Parathyroid adenoma (tissue), 2 donors: Measurements from ENCODE around the gene CARTPT.

Experiments used
- H2AFZ ChIP-seq: fragments of 300-600 bp; sonication (generic); one replicate; pipeline ENCODE4 v1.7.0; 2017; ENCODE audit warnings: antibody characterized with exemption, mild to moderate bottlenecking
- H3K27ac ChIP-seq: fragments of 300-600 bp; sonication (generic); one replicate; pipeline ENCODE4 v1.7.0; 2017
- H3K27me3 ChIP-seq: fragments of 300-600 bp; sonication (generic); one replicate; pipeline ENCODE4 v1.7.0; 2017; ENCODE audit warnings: low read length; ENCODE audit not compliant: control insufficient read depth, insufficient read depth
- H3K36me3 ChIP-seq: fragments of 300-600 bp; sonication (generic); one replicate; pipeline ENCODE4 v1.7.0; 2017; ENCODE audit warnings: low read length; ENCODE audit not compliant: control insufficient read depth, insufficient read depth
- H3K4me1 ChIP-seq: fragments of 300-600 bp; sonication (generic); one replicate; pipeline ENCODE4 v1.7.0; 2017; ENCODE audit warnings: control low read depth
- H3K4me2 ChIP-seq: fragments of 300-600 bp; sonication (generic); one replicate; pipeline ENCODE4 v1.7.0; 2017; ENCODE audit warnings: low read length
- H3K4me3 ChIP-seq: fragments of 300-600 bp; sonication (generic); one replicate; pipeline ENCODE4 v1.7.0; 2017; ENCODE audit warnings: low read depth, low read length
- H3K79me2 ChIP-seq: fragments of 300-600 bp; sonication (generic); one replicate; pipeline ENCODE4 v1.7.0; 2017; ENCODE audit warnings: control low read depth
- H3K9ac ChIP-seq: fragments of 300-600 bp; sonication (generic); one replicate; pipeline ENCODE4 v1.7.0; 2017; ENCODE audit warnings: mild to moderate bottlenecking
- H3K9me3 ChIP-seq: fragments of 300-600 bp; sonication (generic); one replicate; pipeline ENCODE4 v1.7.0; 2017; ENCODE audit warnings: low read length; ENCODE audit not compliant: control insufficient read depth
- CTCF ChIP-seq: fragments of 300-600 bp; sonication (generic); IDR thresholded peaks from one replicate; pipeline ENCODE4 v1.7.0; 2017; ENCODE audit warnings: antibody characterized with exemption, mild to moderate bottlenecking
- donor health status: primary hyperparathyroidism.

CARTPT gene

DNA sequence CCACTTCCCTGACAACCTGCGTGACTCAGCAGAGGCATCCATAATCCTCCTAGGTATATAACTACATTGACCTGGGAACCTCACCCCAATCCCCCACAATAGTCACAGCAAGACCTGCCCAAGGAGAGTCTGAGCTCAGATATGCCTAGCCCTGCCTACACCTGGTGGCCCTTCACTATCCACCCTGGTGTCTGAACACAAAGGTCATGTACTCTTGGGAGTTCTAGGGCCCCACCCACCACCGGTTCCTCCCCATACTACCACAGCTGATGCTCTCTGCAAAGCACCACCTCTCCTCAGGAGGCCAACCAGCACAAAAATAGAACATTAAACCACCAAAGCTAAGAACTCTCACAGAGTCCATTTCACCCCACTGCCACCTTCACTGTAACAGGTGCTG is 34.8 kb upstream of the CARTPT start:
- no peaks in the 10 kb centered on the region for H3K9me3 ChIP-seq
- H3K27ac ChIP-seq: no peak overlapping the region
- no peaks in the 10 kb centered on the region for H3K36me3 ChIP-seq
- H3K4me2 ChIP-seq: no peak overlapping the region
- no peaks in the 10 kb centered on the region for H3K79me2 ChIP-seq
- H3K4me3 ChIP-seq: no peak overlapping the region
- no peaks in the 10 kb centered on the region for H3K4me1 ChIP-seq
- H3K9ac ChIP-seq: no peak overlapping the region
- no peak overlapping the region for H2AFZ ChIP-seq
- no peak for TF ChIP-seq CTCF
- H3K27me3 ChIP-seq: no peaks in the 10 kb centered on the region

DNA sequence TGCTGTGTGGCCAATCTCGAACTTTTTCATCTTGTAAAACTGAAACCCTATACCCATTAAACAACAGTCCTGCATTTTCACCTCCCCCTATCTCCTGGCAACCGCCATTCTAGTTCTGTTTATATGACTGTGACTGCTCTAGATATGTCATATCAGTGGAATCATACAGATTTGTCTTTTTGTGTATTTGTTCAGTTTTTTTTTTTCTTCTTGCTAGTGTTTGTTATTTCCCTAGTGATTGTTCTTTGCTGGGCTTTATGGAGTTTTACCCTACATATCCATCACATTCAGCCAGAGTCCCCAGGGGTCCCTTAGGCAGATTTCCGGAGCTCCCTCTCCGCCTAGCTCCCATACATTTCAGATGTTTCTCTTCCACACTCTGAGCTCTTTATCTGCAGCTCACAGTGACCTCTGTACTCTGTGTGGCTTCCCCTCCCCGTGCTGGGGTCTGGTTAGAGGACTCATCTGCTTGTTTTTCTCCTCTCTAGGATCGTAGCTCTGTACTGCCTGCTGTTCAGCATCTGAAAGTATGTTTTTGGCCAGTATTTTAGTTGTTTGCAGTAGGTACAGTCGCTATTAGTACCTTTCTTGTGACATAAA is 25.1 kb upstream of the CARTPT start:
- no peak for TF ChIP-seq CTCF
- H3K36me3 ChIP-seq: no peaks in the 10 kb centered on the region
- H3K4me3 ChIP-seq: no peak overlapping the region
- H3K4me1 ChIP-seq: no peaks in the 10 kb centered on the region
- peak overlapping the region; percentile 36 for H2AFZ ChIP-seq
- H3K27ac ChIP-seq: no peak overlapping the region
- no peak overlapping the region for H3K4me2 ChIP-seq
- H3K9me3 ChIP-seq: no peaks in the 10 kb centered on the region
- no peaks in the 10 kb centered on the region for H3K27me3 ChIP-seq
- H3K79me2 ChIP-seq: no peaks in the 10 kb centered on the region
- no peak overlapping the region for H3K9ac ChIP-seq

- no peak overlapping the region for H3K9ac ChIP-seq
- no peaks in the 10 kb centered on the region for H3K79me2 ChIP-seq
- no peak overlapping the region for H3K4me3 ChIP-seq
- no peak overlapping the region for H3K4me2 ChIP-seq
- H3K4me1 ChIP-seq: no peaks in the 10 kb centered on the region
- H2AFZ ChIP-seq: no peak overlapping the region
- no peak overlapping the region for H3K27ac ChIP-seq
- no peaks in the 10 kb centered on the region for H3K36me3 ChIP-seq
- no peaks in the 10 kb centered on the region for H3K27me3 ChIP-seq
- no peak for TF ChIP-seq CTCF
- H3K9me3 ChIP-seq: no peaks in the 10 kb centered on the region
These were observed 24.0 kb upstream of the CARTPT start for GRCh38 chr5:71695071-71695470.

DNA sequence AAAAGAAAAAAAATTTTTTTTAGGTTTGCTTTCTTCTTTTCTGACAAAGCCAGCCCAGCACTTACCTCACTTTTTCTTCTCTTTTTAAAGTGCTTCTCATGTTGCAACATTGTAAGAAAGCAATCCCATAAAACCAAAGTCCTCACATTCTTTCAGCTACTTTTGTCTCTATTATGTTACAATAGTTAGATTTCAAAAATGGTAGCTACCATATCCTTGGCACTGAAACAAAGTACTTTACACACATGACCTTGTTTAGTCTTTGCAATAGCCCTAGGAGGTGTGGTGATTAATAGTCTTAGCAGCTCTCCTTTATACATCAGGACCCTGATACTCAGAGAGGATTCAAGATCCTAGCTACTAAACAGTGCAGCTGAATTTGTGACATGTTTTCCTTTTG is 23.5 kb upstream of the CARTPT start:
- H3K36me3 ChIP-seq: no peaks in the 10 kb centered on the region
- no peaks in the 10 kb centered on the region for H3K4me1 ChIP-seq

More for the DNA sequence above, 23.5 kb upstream of the CARTPT start:
- H3K9ac ChIP-seq: no peak overlapping the region
- H3K27me3 ChIP-seq: no peaks in the 10 kb centered on the region
- no peak overlapping the region for H2AFZ ChIP-seq
- no peak overlapping the region for H3K27ac ChIP-seq
- H3K4me2 ChIP-seq: no peak overlapping the region
- no peak overlapping the region for H3K4me3 ChIP-seq
- no peaks in the 10 kb centered on the region for H3K79me2 ChIP-seq
- H3K9me3 ChIP-seq: no peaks in the 10 kb centered on the region
- no peak for TF ChIP-seq CTCF
